Measurements from ENCODE around the gene NOTUM. TPM values are rescaled to one million over a fixed set of nuclear protein-coding genes. Genes with fewer than 3 reads are reported as not detected.

Gene NOTUM
- total and polyA plus RNA-seq, 9 of the 15 experiments (the other 6 are each of a cell fraction or from before 2014, with no cell fraction given) = 0.03 to 14.0 (median 4.1) TPM

DNA sequence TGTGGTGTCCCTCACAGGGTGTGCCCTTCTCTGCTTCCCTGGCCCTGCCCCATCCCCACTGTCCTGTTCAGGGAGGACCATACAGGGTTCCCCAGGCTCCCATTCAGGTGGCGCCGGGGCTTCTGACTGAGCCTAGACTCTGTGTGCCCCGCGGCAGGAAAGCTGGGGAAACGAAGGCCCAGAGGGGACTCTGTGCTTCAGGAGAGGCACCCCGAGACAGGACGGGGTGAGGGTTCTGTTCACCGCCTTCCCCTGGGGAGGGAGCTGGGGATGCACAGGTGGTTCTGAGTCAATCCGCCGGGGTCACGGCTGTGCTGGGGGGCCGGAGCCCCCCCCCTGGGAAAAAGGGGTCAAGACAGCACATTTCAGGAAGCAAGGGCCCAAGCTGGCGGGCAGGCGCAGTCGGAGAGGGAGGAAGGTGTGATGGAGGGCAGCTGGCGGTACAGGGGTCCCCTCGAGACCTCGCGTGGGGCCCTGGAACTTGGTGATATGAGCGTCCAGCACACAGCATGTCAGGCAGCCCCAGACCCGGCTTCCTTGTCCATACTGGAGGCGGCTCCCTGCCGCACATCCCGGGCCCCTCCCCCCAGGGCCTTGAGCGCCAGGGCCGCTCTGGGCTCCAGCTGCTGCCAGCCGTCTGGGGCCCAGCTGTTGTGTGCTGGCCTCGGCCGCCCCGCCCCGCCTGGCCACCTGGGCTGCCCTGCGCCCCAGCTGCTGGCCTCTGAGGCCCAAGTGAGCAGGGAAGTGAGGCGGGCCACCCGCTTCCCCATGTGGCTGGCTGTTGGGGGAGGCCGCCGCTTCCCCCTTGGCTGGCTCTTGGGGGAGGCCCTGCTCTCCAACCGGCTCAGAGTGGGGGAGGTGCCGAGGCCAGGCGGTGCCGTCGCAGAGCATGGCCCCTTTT, 5.6 kb upstream of the NOTUM start (continued):
- TF ChIP-seq VEZF1 (CRISPR knock-in tag; IDR thresholded peaks at IDR 0.05) = 0 out of 2 replicates have a peak, but pooled peaks have one; percentile 25
- TF ChIP-seq TCF7 (IDR thresholded peaks at IDR 0.05; ENCODE audit: borderline replicate concordance) = no peak
- peak; percentile 29; the same call in 1 of the 2 replicates for TF ChIP-seq ZBTB7A (IDR thresholded peaks at IDR 0.05; ENCODE audit: borderline replicate concordance, control insufficient read depth, low read depth, low read length)
- peak; percentile 38 for TF ChIP-seq HNRNPK (IDR thresholded peaks at IDR 0.05; ENCODE audit: low read depth, low read length, poor library complexity, severe bottlenecking)
- TF ChIP-seq CBFA2T2 (conservative IDR thresholded peaks at IDR 0.05) = peak; percentile 39; the same call in 1 of the 2 replicates
- TF ChIP-seq ZNF511 (CRISPR knock-in tag; IDR thresholded peaks at IDR 0.05) = no peak
- TF ChIP-seq, protein P1, sequence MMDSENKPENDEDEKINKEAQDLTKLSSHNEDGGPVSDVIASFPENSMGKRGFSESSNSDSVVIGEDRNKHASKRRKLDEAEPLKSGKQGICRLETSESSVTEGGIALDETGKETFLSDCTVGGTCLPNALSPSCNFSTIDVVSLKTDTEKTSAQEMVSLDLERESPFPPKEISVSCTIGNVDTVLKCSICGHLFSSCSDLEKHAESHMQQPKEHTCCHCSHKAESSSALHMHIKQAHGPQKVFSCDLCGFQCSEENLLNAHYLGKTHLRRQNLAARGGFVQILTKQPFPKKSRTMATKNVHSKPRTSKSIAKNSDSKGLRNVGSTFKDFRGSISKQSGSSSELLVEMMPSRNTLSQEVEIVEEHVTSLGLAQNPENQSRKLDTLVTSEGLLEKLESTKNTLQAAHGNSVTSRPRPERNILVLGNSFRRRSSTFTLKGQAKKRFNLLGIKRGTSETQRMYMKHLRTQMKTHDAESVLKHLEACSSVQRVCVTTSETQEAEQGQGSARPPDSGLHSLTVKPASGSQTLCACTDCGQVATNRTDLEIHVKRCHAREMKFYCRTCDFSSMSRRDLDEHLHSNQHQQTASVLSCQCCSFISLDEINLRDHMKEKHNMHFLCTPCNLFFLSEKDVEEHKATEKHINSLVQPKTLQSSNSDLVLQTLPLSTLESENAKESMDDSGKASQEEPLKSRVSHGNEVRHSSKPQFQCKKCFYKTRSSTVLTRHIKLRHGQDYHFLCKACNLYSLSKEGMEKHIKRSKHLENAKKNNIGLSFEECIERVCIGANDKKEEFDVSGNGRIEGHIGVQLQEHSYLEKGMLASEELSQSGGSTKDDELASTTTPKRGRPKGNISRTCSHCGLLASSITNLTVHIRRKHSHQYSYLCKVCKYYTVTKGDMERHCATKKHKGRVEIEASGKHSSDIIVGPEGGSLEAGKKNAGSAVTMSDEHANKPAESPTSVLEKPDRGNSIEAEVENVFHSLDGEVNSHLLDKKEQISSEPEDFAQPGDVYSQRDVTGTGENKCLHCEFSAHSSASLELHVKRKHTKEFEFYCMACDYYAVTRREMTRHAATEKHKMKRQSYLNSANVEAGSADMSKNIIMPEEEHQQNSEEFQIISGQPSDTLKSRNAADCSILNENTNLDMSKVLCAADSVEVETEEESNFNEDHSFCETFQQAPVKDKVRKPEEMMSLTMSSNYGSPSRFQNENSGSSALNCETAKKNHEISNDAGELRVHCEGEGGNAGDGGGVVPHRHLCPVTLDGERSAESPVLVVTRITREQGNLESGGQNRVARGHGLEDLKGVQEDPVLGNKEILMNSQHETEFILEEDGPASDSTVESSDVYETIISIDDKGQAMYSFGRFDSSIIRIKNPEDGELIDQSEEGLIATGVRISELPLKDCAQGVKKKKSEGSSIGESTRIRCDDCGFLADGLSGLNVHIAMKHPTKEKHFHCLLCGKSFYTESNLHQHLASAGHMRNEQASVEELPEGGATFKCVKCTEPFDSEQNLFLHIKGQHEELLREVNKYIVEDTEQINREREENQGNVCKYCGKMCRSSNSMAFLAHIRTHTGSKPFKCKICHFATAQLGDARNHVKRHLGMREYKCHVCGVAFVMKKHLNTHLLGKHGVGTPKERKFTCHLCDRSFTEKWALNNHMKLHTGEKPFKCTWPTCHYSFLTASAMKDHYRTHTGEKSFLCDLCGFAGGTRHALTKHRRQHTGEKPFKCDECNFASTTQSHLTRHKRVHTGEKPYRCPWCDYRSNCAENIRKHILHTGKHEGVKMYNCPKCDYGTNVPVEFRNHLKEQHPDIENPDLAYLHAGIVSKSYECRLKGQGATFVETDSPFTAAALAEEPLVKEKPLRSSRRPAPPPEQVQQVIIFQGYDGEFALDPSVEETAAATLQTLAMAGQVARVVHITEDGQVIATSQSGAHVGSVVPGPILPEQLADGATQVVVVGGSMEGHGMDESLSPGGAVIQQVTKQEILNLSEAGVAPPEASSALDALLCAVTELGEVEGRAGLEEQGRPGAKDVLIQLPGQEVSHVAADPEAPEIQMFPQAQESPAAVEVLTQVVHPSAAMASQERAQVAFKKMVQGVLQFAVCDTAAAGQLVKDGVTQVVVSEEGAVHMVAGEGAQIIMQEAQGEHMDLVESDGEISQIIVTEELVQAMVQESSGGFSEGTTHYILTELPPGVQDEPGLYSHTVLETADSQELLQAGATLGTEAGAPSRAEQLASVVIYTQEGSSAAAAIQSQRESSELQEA (IDR thresholded peaks at IDR 0.05; ENCODE audit: low read depth) = no peak
- TF ChIP-seq PHB2 (IDR thresholded peaks at IDR 0.05; ENCODE audit: low read depth) = no peak
- no peak for TF ChIP-seq GTF2E2 (tag; IDR thresholded peaks at IDR 0.05)
- TF ChIP-seq CCAR2 (IDR thresholded peaks at IDR 0.05; ENCODE audit: low read depth, low read length) = no peak
- no peak for TF ChIP-seq ATF7 (IDR thresholded peaks at IDR 0.05)
- no peak for TF ChIP-seq MYNN (IDR thresholded peaks at IDR 0.05)
- no peak for TF ChIP-seq MYNN (CRISPR knock-in tag; IDR thresholded peaks at IDR 0.05)
- TF ChIP-seq RBFOX2 (IDR thresholded peaks at IDR 0.05; ENCODE audit: low read depth, low read length) = 0 out of 2 replicates have a peak, but pooled peaks have one; percentile 18
- peak; percentile 63 for TF ChIP-seq TFAP4 (CRISPR knock-in tag; IDR thresholded peaks at IDR 0.05; ENCODE audit: borderline replicate concordance)
